ENCODE data around the gene EEF1E1.
"Not testable (repeated sequence)": the region's sequence is repeated elsewhere in the genome, so short reads cannot be mapped to it uniquely, and the experiment has no call there.

Gene EEF1E1

GRCh38 chr6:8061736-8062135, 40.6 kb downstream of the EEF1E1 start:
- no peak for DNase-seq

GRCh38 chr6:8060346-8060745, 42.0 kb downstream of the EEF1E1 start:
- no peak for DNase-seq

- DNase-seq = peak; percentile 42
These were observed 43.2 kb downstream of the EEF1E1 start for GRCh38 chr6:8059129-8059528.

GRCh38 chr6:8057793-8058192, 44.6 kb downstream of the EEF1E1 start:
- DNase-seq = no peak

- no peak for DNase-seq
These were observed 45.1 kb downstream of the EEF1E1 start for GRCh38 chr6:8057263-8057662.

GRCh38 chr6:8054276-8054675, 48.1 kb downstream of the EEF1E1 start:
- DNase-seq = no peak

- DNase-seq = no peak
These were observed 54.6 kb downstream of the EEF1E1 start for GRCh38 chr6:8047541-8048292.

- DNase-seq = not testable (repeated sequence)
These were observed 56.6 kb downstream of the EEF1E1 start for GRCh38 chr6:8045769-8046168.

GRCh38 chr6:8043221-8043620, 59.1 kb downstream of the EEF1E1 start:
- no peak for DNase-seq

GRCh38 chr6:8041913-8042583, 60.3 kb downstream of the EEF1E1 start:
- no peak for DNase-seq

GRCh38 chr6:8034107-8034506, 68.2 kb downstream of the EEF1E1 start:
- DNase-seq = not testable (repeated sequence)

- no peak for DNase-seq
These were observed 71.4 kb downstream of the EEF1E1 start for GRCh38 chr6:8030920-8031319.

Data from NCI-H1694 (cell line).